Osteoblast (primary cell): Measurements from ENCODE around the gene ADTRP. TPM values are rescaled to one million over a fixed set of nuclear protein-coding genes. Genes with fewer than 3 reads are reported as not detected.

ENCODE experiments used
- DNase-seq: peaks from one replicate; pipeline ENCODE4 v3.0.0; 2011; ENCODE audit warnings: low spot score, mixed read lengths; ENCODE audit not compliant: insufficient read length; ENCODE audit errors: missing footprints
- H2AFZ ChIP-seq: 2 replicates; pipeline ENCODE4 v1.6.0; 2011; ENCODE audit warnings: mild to moderate bottlenecking, low read length
- H3K27ac ChIP-seq: 2 replicates; pipeline ENCODE4 v1.5.1; 2011; ENCODE audit warnings: mild to moderate bottlenecking, low read depth, low read length, moderate library complexity
- H3K27me3 ChIP-seq: 2 replicates; pipeline ENCODE4 v1.6.0; 2012; ENCODE audit warnings: mild to moderate bottlenecking, control low read depth, inconsistent platforms, low read length, moderate library complexity; ENCODE audit not compliant: insufficient read depth
- H3K36me3 ChIP-seq: 2 replicates; pipeline ENCODE4 v1.5.1; 2011; ENCODE audit warnings: mild to moderate bottlenecking, low read length, control low read depth, moderate library complexity; ENCODE audit not compliant: insufficient read depth
- H3K4me1 ChIP-seq: 2 replicates; pipeline ENCODE4 v1.5.1; 2011; ENCODE audit warnings: mild to moderate bottlenecking, low read length, control low read depth, moderate library complexity; ENCODE audit not compliant: insufficient read depth
- H3K4me2 ChIP-seq: 2 replicates; pipeline ENCODE4 v1.6.0; 2011; ENCODE audit warnings: mild to moderate bottlenecking, low read length; ENCODE audit not compliant: insufficient read depth
- H3K4me3 ChIP-seq: fragments of 200-600 bp; sonication (generic); 3 replicates; pipeline ENCODE4 v1.5.1; 2012; ENCODE audit warnings: mild to moderate bottlenecking, low read length, inconsistent platforms; ENCODE audit not compliant: insufficient read depth
- H3K79me2 ChIP-seq: 2 replicates; pipeline ENCODE4 v1.6.0; 2012; ENCODE audit warnings: mild to moderate bottlenecking, low read length, control low read depth, inconsistent platforms; ENCODE audit not compliant: insufficient read depth
- H3K9me3 ChIP-seq: 2 replicates; pipeline ENCODE4 v1.5.1; 2011; ENCODE audit warnings: low read depth, low read length, control low read depth
- H4K20me1 ChIP-seq: 2 replicates; pipeline ENCODE4 v1.6.0; 2012; ENCODE audit warnings: mild to moderate bottlenecking, low read length, control low read depth; ENCODE audit not compliant: insufficient read depth
- CTCF ChIP-seq: IDR thresholded peaks from 2 replicates; pipeline ENCODE4 v1.5.1; 2011; ENCODE audit warnings: mild to moderate bottlenecking, low read depth, low read length, moderate library complexity; ENCODE audit errors: extremely low read depth
- total RNA-seq: library from RNA; depleted of rRNA; stranded (reverse); fragments of >200 nt; gene quantifications from 2 replicates; pipeline ENCODE4 v1.2.3, GENCODE V29; 2012

ADTRP gene
- total RNA-seq, 1 donor: 0.72 TPM

GRCh38 chr6:11672256-11672655, 106.3 kb downstream of the ADTRP start:
- H3K36me3 ChIP-seq: no peaks in the 10 kb centered on the region
- no peak overlapping the region for H3K4me2 ChIP-seq
- H3K4me1 ChIP-seq: no peaks in the 10 kb centered on the region
- H2AFZ ChIP-seq: no peak overlapping the region
- no peaks in the 10 kb centered on the region for H3K79me2 ChIP-seq
- H3K27ac ChIP-seq: no peak overlapping the region
- DNase-seq: no peak
- no peak overlapping the region for H3K4me3 ChIP-seq
- H3K9me3 ChIP-seq: no peaks in the 10 kb centered on the region
- H3K27me3 ChIP-seq: no peaks in the 10 kb centered on the region
- TF ChIP-seq CTCF: no peak
- H4K20me1 ChIP-seq: no peaks in the 10 kb centered on the region

- Histone ChIP-seq H3K27me3 (no peaks in the 10 kb centered on the region), H3K4me2 (no peak overlapping the region), H2AFZ (no peak overlapping the region), H3K4me1 (no peaks in the 10 kb centered on the region), H3K4me3 (no peak overlapping the region), H3K9me3 (no peaks in the 10 kb centered on the region), H3K36me3 (no peaks in the 10 kb centered on the region), H3K79me2 (no peaks in the 10 kb centered on the region), H4K20me1 (no peaks in the 10 kb centered on the region), H3K27ac (no peak overlapping the region)
- TF ChIP-seq CTCF: no peak
- DNase-seq: no peak
Measured at GRCh38 chr6:11669696-11670095, 108.9 kb downstream of the ADTRP start.

- no peak overlapping the region for H3K4me2 ChIP-seq
- H3K9me3 ChIP-seq: no peaks in the 10 kb centered on the region
- no peak for DNase-seq
- H2AFZ ChIP-seq: no peak overlapping the region
- H3K4me1 ChIP-seq: no peaks in the 10 kb centered on the region
- no peaks in the 10 kb centered on the region for H3K36me3 ChIP-seq
- no peak overlapping the region for H3K27ac ChIP-seq
- H4K20me1 ChIP-seq: no peaks in the 10 kb centered on the region
- H3K79me2 ChIP-seq: no peaks in the 10 kb centered on the region
- TF ChIP-seq CTCF: no peak
- no peaks in the 10 kb centered on the region for H3K27me3 ChIP-seq
- H3K4me3 ChIP-seq: no peak overlapping the region
Measured at GRCh38 chr6:11668455-11668854, 110.1 kb downstream of the ADTRP start.

- Histone ChIP-seq H3K27me3 (no peaks in the 10 kb centered on the region), H3K79me2 (no peaks in the 10 kb centered on the region), H2AFZ (no peak overlapping the region), H3K9me3 (no peaks in the 10 kb centered on the region), H3K4me2 (no peak overlapping the region), H3K27ac (no peak overlapping the region), H3K4me3 (no peak overlapping the region), H4K20me1 (no peaks in the 10 kb centered on the region), H3K4me1 (no peaks in the 10 kb centered on the region), H3K36me3 (no peaks in the 10 kb centered on the region)
- no peak for DNase-seq
- TF ChIP-seq CTCF: no peak
Measured at GRCh38 chr6:11667876-11668275, 110.7 kb downstream of the ADTRP start.
